ENCODE measurements around the gene RNLS. TPM values are rescaled to one million over a fixed set of nuclear protein-coding genes. Genes with fewer than 3 reads are reported as not detected.

Gene RNLS
- total and polyA plus RNA-seq, 8 donors, result 2.5 to 6.4 (median 5.9) TPM

GRCh38 chr10:88274286-88274685, 308.8 kb downstream of the RNLS start:
- Histone ChIP-seq H3K4me3 (no peak overlapping the region), H3K9me3 (no peaks in the 10 kb centered on the region), H3K27ac (no peak overlapping the region), H3K27me3 (no peaks in the 10 kb centered on the region), H3K4me1 (peaks cover 0 to 13% (median 0%) of the 10 kb centered on the region in 3 donors), H3K36me3 (no peaks in the 10 kb centered on the region)
- intact Hi-C loops (cut with DNase I), result no loop called here
- FAIRE-seq (no peak), DNase-seq (no peak), ATAC-seq (no peak)
- WGBS, 2 donors, result 95 to 96% methylated on average over 2 of the region's 2 CpGs
- TF ChIP-seq, protein P1, sequence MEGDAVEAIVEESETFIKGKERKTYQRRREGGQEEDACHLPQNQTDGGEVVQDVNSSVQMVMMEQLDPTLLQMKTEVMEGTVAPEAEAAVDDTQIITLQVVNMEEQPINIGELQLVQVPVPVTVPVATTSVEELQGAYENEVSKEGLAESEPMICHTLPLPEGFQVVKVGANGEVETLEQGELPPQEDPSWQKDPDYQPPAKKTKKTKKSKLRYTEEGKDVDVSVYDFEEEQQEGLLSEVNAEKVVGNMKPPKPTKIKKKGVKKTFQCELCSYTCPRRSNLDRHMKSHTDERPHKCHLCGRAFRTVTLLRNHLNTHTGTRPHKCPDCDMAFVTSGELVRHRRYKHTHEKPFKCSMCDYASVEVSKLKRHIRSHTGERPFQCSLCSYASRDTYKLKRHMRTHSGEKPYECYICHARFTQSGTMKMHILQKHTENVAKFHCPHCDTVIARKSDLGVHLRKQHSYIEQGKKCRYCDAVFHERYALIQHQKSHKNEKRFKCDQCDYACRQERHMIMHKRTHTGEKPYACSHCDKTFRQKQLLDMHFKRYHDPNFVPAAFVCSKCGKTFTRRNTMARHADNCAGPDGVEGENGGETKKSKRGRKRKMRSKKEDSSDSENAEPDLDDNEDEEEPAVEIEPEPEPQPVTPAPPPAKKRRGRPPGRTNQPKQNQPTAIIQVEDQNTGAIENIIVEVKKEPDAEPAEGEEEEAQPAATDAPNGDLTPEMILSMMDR (IDR thresholded peaks at IDR 0.05), result no peak

- ATAC-seq, result no peak
- intact Hi-C loops (cut with DNase I), result no loop called here
- TF ChIP-seq, protein P1 (IDR thresholded peaks at IDR 0.05), result no peak
- WGBS, 2 donors, result 56 to 60% methylated on average over 4 of the region's 4 CpGs
- Histone ChIP-seq H3K36me3 (no peaks in the 10 kb centered on the region), H3K9me3 (no peaks in the 10 kb centered on the region), H3K4me3 (no peak overlapping the region), H3K27me3 (no peaks in the 10 kb centered on the region), H3K27ac (no peak overlapping the region), H3K4me1 (peaks cover 0 to 13% (median 0%) of the 10 kb centered on the region in 3 donors)
- DNase-seq, result no peak
- no peak for FAIRE-seq
Measured at GRCh38 chr10:88273567-88273966, 309.6 kb downstream of the RNLS start.

GRCh38 chr10:88271761-88272543, 311.2 kb downstream of the RNLS start:
- ATAC-seq (peak in 3 of 4 donors; percentile 45 to 83 (median 76)), DNase-seq (no peak), FAIRE-seq (no peak)
- TF ChIP-seq, protein P1 (IDR thresholded peaks at IDR 0.05), result no peak
- intact Hi-C loops (cut with DNase I), result no loop called here
- WGBS, 2 donors, result 83 to 91% methylated on average over 5 of the region's 5 CpGs
- Histone ChIP-seq H3K27ac (no peak overlapping the region), H3K36me3 (no peaks in the 10 kb centered on the region), H3K4me1 (peaks cover 0 to 13% (median 0%) of the 10 kb centered on the region in 3 donors), H3K27me3 (no peaks in the 10 kb centered on the region), H3K4me3 (no peak overlapping the region), H3K9me3 (no peaks in the 10 kb centered on the region)

GRCh38 chr10:88270871-88271713, 312.0 kb downstream of the RNLS start:
- Histone ChIP-seq H3K27me3 (no peaks in the 10 kb centered on the region), H3K36me3 (no peaks in the 10 kb centered on the region), H3K4me3 (no peak overlapping the region), H3K27ac (no peak overlapping the region), H3K9me3 (no peaks in the 10 kb centered on the region), H3K4me1 (peaks cover 0 to 13% (median 0%) of the 10 kb centered on the region in 3 donors)
- intact Hi-C loops (cut with DNase I), result no loop called here
- peak in 3 of 4 donors; percentile 31 to 58 (median 52) for ATAC-seq
- DNase-seq, result no peak
- FAIRE-seq, result no peak
- WGBS, 2 donors, result 73 to 74% methylated on average over 6 of the region's 6 CpGs
- TF ChIP-seq, protein P1 (IDR thresholded peaks at IDR 0.05), result no peak
